ENCODE data around the gene RAB29. TPM values are rescaled to one million over a fixed set of nuclear protein-coding genes. Genes with fewer than 3 reads are reported as not detected.
A peak's percentile ranks its signal among the peaks of the same experiment; 100 is the strongest.

The RAB29 gene
- total RNA-seq, 4 donors from 2014 or later: 11.1 to 78.4 (median 14.9) TPM

- no peak for DNase-seq (ENCODE audit: low spot score in 2 of 2)
- no peak overlapping the region for H3K27ac ChIP-seq
- no peak overlapping the region for H3K4me3 ChIP-seq
- H3K9me3 ChIP-seq: no peaks in the 10 kb centered on the region
- no peaks in the 10 kb centered on the region for H3K27me3 ChIP-seq
- H3K4me1 ChIP-seq: peaks cover 0 to 18% (median 0%) of the 10 kb centered on the region in 4 donors
- peaks cover 2 to 91% (median 6%) of the 10 kb centered on the region in 3 donors for H3K36me3 ChIP-seq
- WGBS, 2 donors: 91 to 94% methylated on average over 2 of the region's 2 CpGs
- no peak for TF ChIP-seq EP300 (IDR thresholded peaks at IDR 0.05)
- TF ChIP-seq POLR2A (IDR thresholded peaks at IDR 0.05): no peak
- no peak for TF ChIP-seq CTCF (IDR thresholded peaks at IDR 0.05)
Observed at GRCh38 chr1:205797168-205797567, 21.9 kb upstream of the RAB29 start.

DNA sequence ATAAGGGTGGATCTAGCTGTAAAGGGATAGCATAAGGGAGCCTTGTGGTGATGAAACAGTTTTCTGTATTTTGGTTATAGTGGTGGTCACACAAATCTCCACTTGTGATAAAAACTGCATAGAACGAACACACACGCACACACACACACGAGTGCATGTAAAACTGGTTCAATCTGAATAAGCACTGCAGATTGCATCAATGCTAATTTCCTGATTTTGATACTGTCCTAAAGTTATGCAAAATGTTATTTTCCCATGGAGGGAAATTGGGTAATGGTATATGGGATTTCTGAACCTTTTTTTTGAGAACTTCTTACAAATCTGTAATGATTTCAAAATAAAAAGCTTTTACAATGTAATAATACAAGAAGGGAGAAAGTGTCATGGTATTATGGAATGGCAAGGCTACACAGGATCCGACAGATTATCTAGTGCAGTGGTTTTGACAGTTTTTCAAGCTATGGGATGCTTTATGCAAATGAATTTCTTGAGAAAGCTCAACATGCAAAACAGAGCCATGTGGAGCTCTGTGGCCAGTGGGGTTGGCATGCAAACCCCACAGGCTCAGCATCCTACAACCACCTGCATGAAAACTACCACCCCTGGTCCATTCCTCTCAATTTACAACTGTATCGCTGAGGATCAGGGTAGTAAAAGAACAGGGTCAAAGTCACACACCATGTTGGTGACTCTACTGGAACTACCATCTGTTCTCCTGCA is 18.9 kb upstream of the RAB29 start:
- no peaks in the 10 kb centered on the region for H3K4me1 ChIP-seq
- H3K9me3 ChIP-seq: no peaks in the 10 kb centered on the region
- WGBS, 2 donors: 63 to 72% methylated on average over 5 of the region's 5 CpGs
- H3K36me3 ChIP-seq: peaks cover 2 to 100% (median 6%) of the 10 kb centered on the region in 3 donors
- DNase-seq (ENCODE audit: low spot score in 2 of 2): no peak
- no peak overlapping the region for H3K4me3 ChIP-seq
- no peak for TF ChIP-seq EP300 (IDR thresholded peaks at IDR 0.05)
- no peak for TF ChIP-seq CTCF (IDR thresholded peaks at IDR 0.05)
- no peak for TF ChIP-seq POLR2A (IDR thresholded peaks at IDR 0.05)
- H3K27ac ChIP-seq: no peak overlapping the region
- H3K27me3 ChIP-seq: no peaks in the 10 kb centered on the region

GRCh38 chr1:205792961-205793673 is 17.8 kb upstream of the RAB29 start:
- Histone ChIP-seq H3K9me3 (no peaks in the 10 kb centered on the region), H3K36me3 (peaks cover 2 to 90% (median 6%) of the 10 kb centered on the region in 3 donors), H3K4me3 (no peak overlapping the region), H3K27ac (peak overlapping the region in 1 of 4 donors; percentile 7), H3K4me1 (no peaks in the 10 kb centered on the region), H3K27me3 (no peaks in the 10 kb centered on the region)
- TF ChIP-seq EP300 (IDR thresholded peaks at IDR 0.05) (no peak), CTCF (IDR thresholded peaks at IDR 0.05) (no peak), POLR2A (IDR thresholded peaks at IDR 0.05) (no peak)
- DNase-seq (ENCODE audit: low spot score in 2 of 2): no peak
- 68 to 76% methylated on average over 6 of the region's 6 CpGs for WGBS, 2 donors

GRCh38 chr1:205792481-205792881 is 17.2 kb upstream of the RAB29 start:
- peaks cover 2 to 84% (median 3%) of the 10 kb centered on the region in 3 donors for H3K36me3 ChIP-seq
- H3K9me3 ChIP-seq: no peaks in the 10 kb centered on the region
- no peaks in the 10 kb centered on the region for H3K27me3 ChIP-seq
- H3K4me1 ChIP-seq: no peaks in the 10 kb centered on the region
- WGBS, 2 donors: 72 to 88% methylated on average over 8 of the region's 8 CpGs
- H3K27ac ChIP-seq: peak overlapping the region in 1 of 4 donors; percentile 7
- TF ChIP-seq POLR2A (IDR thresholded peaks at IDR 0.05) (no peak), CTCF (IDR thresholded peaks at IDR 0.05) (no peak), EP300 (IDR thresholded peaks at IDR 0.05) (no peak)
- H3K4me3 ChIP-seq: no peak overlapping the region
- DNase-seq (ENCODE audit: low spot score in 2 of 2): no peak

DNA sequence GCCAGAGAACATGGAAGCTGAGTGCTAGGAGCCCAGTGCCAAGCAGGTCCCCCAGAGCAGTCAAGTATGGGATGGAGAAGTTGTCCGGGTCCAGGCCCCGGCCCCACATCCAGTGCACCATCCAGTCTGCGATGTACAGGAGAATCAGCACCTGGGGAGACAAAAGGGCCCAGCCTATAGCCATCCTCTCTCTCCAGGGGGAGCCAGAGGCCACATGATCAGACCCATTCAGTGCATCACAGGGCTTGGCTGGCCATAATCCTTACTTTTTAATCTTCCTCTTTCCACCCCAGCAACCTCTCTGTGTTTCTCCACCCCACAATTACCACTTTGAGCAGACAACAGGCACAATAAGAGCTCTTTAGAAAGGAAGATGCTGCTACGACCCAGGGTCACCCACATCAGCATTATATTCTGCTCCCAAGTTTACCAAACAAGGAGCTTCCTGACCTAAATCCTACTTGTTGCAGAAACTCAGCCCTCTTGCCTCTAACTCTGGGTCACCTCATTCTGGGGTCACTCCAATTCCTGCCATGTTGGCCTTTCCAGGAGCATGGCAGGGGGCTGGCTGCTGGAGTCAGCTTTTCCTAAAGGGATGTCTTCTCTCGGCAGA is 16.4 kb upstream of the RAB29 start:
- Histone ChIP-seq H3K9me3 (no peaks in the 10 kb centered on the region), H3K36me3 (peaks cover 0 to 76% (median 2%) of the 10 kb centered on the region in 3 donors), H3K27me3 (no peaks in the 10 kb centered on the region), H3K4me1 (no peaks in the 10 kb centered on the region), H3K27ac (no peak overlapping the region), H3K4me3 (no peak overlapping the region)
- DNase-seq (ENCODE audit: low spot score in 2 of 2): peak; percentile 32 to 78
- no peak for TF ChIP-seq POLR2A (IDR thresholded peaks at IDR 0.05)
- TF ChIP-seq EP300 (IDR thresholded peaks at IDR 0.05): peak in 1 of 2 donors; percentile 21
- peak; percentile 60 to 85 (median 70) for TF ChIP-seq CTCF (IDR thresholded peaks at IDR 0.05)
- WGBS, 2 donors: 62 to 64% methylated on average over 5 of the region's 5 CpGs
